Measurements from ENCODE around the gene ITPR3.

DNA sequence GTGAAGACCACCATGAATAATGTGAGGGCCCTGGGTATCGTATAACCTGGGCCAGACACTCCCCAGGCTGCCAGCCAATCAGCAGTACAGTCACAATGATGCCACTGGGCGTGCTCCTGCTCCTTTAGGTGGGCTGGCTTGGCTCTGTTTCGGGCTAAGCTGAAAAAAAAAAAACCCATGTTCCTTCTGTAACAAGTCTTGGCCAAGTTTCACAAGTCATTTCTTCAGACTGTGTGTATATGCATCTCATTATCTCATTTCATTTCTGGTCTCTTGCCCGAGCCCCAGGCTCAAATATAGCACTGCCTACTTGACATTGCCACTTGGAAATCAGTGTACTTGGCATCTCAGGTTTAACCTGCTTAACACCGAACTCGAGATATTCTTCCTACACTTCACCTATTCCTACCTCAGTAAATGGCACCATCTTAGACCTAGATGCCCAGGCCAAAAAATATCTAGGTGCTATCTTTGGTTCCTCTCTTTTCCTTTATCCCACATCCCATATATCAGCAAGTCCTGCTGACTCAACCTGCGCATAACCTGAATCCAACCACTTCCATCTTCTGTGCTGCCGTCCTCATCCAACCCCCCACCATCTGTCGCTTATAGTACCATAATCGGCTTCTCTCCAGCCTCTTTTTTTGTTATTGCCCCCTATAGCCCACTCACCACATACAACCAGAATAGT lies 88.6 kb downstream of the ITPR3 start:
- TF ChIP-seq, protein P1, sequence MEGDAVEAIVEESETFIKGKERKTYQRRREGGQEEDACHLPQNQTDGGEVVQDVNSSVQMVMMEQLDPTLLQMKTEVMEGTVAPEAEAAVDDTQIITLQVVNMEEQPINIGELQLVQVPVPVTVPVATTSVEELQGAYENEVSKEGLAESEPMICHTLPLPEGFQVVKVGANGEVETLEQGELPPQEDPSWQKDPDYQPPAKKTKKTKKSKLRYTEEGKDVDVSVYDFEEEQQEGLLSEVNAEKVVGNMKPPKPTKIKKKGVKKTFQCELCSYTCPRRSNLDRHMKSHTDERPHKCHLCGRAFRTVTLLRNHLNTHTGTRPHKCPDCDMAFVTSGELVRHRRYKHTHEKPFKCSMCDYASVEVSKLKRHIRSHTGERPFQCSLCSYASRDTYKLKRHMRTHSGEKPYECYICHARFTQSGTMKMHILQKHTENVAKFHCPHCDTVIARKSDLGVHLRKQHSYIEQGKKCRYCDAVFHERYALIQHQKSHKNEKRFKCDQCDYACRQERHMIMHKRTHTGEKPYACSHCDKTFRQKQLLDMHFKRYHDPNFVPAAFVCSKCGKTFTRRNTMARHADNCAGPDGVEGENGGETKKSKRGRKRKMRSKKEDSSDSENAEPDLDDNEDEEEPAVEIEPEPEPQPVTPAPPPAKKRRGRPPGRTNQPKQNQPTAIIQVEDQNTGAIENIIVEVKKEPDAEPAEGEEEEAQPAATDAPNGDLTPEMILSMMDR (IDR thresholded peaks at IDR 0.05): no peak
- TF ChIP-seq POLR2A (IDR thresholded peaks at IDR 0.05): no peak

Measured in Peyer's patch (tissue), 4 donors.